ENCODE data around the gene FOXR1. TPM values are rescaled to one million over a fixed set of nuclear protein-coding genes. Genes with fewer than 3 reads are reported as not detected.

The FOXR1 gene
- total and polyA plus RNA-seq, 2 of the 8 experiments (the other 6 are each of a cell fraction or from before 2014, with no cell fraction given): not detected

DNA sequence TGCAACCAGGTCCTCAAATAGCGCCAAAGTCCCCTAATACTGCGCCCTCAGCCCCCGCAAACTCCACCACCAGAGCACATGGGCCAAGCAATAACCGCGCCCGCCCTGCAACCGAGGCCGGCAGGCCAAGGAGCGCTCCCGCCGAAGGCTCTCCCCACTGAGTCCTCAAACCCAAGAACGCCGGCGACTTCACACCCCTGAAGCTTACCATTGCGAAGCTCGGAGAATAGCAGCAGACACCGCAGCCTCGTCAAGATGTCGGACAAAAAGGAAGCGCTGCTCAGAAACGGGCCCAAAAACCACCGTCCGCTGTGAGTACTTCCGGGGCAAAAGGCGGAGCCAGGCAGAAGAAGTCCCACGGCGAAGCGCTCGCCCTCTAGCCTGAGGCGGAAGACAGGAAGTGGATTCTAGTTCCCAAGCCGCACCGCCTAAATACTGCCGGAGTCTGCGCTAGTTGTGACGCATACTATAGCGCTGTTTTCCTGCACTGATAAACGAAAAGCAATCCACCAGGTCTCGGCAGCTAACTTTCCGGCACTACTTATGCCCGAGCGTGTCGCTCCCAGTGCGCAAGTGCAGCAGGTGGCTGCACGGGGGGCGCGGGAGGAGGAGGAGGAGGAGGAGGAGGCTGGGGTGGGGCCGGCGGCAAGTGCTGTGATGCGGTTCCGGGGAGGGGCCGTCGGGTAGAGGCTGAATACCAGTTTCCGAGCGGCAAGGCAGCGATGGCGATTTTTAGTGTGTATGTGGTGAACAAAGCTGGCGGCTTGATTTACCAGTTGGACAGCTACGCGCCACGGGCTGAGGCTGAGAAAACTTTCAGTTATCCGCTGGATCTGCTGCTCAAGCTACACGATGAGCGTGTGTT, 46.7 kb downstream of the FOXR1 start, which contains the start of the genes RPS25 and TRAPPC4 (continued):
- TF ChIP-seq SRF (IDR thresholded peaks at IDR 0.05; ENCODE audit: low read depth, low read length) (no peak), ATF3 (IDR thresholded peaks at IDR 0.05; ENCODE audit: insufficient read depth, low read depth, low read length) (no peak), NANOG (IDR thresholded peaks at IDR 0.05; ENCODE audit: insufficient read depth, low read depth, low read length, poor library complexity, severe bottlenecking) (no peak), FOSL1 (IDR thresholded peaks at IDR 0.05; ENCODE audit: insufficient read depth, low read depth, low read length) (no peak), RBBP5 (IDR thresholded peaks at IDR 0.05; ENCODE audit: borderline replicate concordance, low read depth, low read length) (peak; percentile 87; the same call in 1 of the 2 replicates), EP300 (IDR thresholded peaks at IDR 0.05; ENCODE audit: borderline replicate concordance in 1 of 2, low read depth in 2 of 2, low read length in 2 of 2) (peak in 1 of 2 experiments; percentile 22; a peak in 1 of 3 replicates), CBX5 (IDR thresholded peaks at IDR 0.05; ENCODE audit: low read depth, low read length) (no peak), SP2 (IDR thresholded peaks at IDR 0.05; ENCODE audit: low read length) (no peak), CTCF (IDR thresholded peaks at IDR 0.05; ENCODE audit: control extremely low read depth in 1 of 3, insufficient read depth in 1 of 3, low read depth in 1 of 3, low read length in 3 of 3) (no peak), RXRA (IDR thresholded peaks at IDR 0.05; ENCODE audit: insufficient read depth, low read depth, low read length) (no peak), SP4 (IDR thresholded peaks at IDR 0.05; ENCODE audit: low read length) (peak; percentile 94), GABPA (IDR thresholded peaks at IDR 0.05; ENCODE audit: borderline replicate concordance, insufficient read depth, low read length) (peak; percentile 97), TEAD4 (IDR thresholded peaks at IDR 0.05; ENCODE audit: low read depth, low read length) (no peak), E2F6 (IDR thresholded peaks at IDR 0.05) (peak; percentile 52; the same call in 1 of the 2 replicates), CTBP2 (IDR thresholded peaks at IDR 0.05; ENCODE audit: borderline replicate concordance, insufficient read depth, insufficient read length, low read length) (no peak), JUN (IDR thresholded peaks at IDR 0.05; ENCODE audit: low read depth, low read length) (no peak)
- TF ChIP-seq, protein P1, sequence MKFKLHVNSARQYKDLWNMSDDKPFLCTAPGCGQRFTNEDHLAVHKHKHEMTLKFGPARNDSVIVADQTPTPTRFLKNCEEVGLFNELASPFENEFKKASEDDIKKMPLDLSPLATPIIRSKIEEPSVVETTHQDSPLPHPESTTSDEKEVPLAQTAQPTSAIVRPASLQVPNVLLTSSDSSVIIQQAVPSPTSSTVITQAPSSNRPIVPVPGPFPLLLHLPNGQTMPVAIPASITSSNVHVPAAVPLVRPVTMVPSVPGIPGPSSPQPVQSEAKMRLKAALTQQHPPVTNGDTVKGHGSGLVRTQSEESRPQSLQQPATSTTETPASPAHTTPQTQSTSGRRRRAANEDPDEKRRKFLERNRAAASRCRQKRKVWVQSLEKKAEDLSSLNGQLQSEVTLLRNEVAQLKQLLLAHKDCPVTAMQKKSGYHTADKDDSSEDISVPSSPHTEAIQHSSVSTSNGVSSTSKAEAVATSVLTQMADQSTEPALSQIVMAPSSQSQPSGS (IDR thresholded peaks at IDR 0.05; ENCODE audit: low read length): no peak

All from H1 (cell line).